Measurements from ENCODE around the gene ABL2.
"Not testable (repeated sequence)": the region's sequence is repeated elsewhere in the genome, so short reads cannot be mapped to it uniquely, and the experiment has no call there.

ABL2 gene

DNA sequence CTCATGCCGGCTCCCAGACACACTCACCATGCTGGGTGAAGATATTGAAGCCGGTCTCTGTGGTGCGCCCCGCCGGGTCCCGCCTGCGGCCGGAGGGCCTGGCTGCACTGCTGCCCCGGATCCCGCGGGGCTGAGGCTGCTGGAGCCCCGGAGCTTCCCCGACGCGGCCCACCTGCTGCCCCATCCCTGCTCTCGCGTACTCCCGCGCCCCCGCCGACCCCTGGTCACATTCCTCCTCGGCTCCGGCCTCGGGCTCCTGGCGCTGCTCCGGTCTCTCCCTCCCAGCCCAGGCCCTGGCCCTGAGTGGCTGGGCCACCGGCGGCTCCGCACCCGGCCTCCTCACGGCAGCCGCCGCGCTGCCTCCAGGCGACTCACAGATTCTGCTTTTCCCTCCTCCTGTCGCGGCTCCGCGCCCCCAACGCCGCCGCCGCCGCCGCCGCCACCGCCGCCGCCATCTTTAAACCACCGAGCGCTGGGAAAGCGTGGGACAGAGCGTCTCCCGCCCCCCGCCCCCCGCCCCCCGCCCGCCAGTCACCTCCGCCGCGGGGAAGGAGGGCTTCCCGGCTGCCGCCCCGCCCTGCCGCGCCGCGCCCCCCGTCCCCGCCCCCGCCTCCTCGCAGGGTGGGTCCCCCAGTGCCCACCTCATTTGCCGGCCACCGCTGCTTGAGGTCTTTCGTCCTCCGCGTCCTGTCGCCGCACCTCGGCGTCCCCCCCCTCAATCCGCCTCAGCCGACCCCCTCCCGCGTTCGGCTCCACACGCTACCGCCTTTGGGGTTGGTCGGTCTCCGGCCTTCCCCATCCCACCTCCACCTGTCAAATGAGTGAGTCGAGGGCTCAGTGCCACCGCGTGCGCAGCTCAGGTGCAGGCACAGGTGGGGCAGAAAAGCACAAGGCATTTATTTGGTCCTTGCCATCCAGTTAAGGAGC, at the start of gene ABL2:
ABL2 (minus strand) TSS at position 464 of the 927 bp plus-strand sequence; CDS start at position 184, 280 bp downstream.
- peak; percentile 63 for DNase-seq

DNA sequence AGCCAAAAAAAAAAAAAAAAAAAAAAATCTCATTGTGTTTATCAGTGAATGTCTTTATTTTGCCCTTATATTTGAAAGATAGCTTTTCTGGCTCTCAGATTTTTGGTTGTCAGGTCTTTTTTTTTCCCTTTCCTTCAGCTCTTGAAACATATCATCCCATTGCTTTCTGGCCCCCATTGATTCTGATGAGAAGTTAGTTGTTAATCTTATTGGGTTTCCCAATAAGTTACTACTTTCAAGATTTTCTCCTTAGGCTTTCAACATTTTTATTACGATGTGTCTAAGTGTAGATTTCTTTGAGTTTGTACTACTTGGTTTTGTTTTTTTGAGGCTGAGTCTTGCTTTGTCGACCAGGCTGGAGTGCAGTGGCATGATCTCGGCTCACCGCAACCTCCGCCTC, 49.4 kb upstream of the ABL2 start:
- DNase-seq, result no peak

DNA sequence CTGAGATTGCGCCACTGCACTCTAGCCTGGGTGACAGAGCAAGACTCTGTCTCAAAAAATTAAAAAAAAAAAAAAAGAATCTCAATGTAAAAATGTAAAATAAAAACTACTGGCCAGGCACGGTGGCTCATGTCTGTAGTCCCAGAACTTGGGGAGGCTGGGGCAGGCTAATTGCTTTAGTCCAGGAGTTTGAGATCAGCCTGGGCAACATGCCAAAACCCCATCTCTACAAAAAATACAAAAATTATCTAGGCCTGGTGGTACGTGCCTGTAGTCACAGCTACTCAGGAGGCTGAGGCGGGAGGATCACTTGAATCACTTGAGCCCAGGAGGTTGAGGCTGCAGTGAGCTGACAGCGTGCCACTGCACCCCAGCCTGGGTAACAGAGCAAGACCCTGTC, 44.9 kb upstream of the ABL2 start:
- not testable (repeated sequence) for DNase-seq

DNA sequence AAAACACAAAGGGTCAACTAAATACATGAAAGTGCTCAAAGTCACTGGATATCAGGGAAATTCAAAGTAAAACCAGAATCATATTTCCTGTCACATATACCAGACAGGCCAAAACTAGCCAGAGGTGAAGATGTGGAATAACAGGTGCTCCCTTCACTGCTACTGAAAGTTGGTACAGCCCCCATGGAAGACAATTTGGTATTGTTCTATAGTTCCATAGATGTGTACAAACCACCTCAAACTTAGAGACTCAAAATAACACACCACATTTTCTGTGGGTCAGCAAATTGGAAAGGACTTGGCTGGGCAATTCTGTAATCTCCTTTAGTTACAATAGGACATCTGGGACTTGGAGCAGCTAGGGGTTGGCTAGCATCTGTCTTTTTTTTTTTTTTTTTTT, 39.6 kb upstream of the ABL2 start:
- DNase-seq, result no peak

DNA sequence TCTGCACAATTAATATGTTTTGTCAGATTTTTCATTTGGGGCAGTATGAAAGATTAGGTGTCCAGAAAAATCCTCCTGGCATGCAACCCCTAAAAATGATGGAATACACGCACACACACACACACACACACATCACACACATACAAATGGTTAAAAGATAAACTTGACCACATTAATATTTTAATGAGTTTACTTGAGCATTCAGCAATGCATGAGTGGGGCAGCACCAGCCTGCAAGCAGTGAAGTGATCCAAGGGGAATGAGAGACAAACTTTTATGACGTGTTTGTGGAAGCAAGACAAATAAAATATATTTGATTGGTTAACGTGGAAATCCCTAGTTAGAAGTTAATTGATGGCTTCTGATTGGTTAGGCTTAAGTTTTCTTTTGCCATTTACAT, 35.0 kb upstream of the ABL2 start:
- DNase-seq, result no peak

DNA sequence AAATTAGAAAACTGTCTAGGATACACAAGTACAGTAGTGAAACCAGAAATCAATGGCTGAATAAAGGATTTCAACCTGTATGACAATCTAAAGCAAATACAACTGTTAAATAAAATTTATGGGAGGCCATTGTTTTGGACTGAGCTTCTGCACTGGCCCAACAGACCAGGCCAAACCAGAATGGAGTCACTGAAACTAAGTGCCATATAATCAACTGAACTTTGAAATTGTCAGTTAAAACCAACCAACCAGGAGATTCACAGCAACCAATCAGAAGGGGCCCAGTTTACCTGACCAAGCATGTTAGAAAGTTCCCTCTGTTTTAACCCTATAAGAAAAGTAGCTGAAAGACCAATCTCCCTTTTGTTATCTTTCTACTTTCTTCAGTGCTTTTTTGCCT, 33.6 kb upstream of the ABL2 start:
- no peak for DNase-seq

DNA sequence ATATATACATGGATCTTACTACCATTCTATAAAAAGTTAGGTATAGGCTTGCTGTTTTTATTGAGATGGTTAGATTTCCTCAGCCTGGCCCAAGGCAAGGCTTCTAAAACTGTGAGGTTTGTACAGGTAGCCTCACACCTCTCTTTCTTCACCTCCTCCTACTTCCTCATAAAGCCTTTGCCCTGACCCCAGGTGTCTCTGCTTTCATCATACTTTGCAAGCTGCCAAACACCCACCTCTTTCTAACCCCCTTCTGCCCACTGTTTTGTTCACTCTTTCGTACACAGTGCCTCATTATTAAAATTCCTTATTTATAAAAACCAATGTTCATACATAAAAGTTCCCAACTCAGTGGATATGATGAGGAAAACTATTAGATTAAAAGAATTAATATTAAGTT, 32.7 kb upstream of the ABL2 start:
- no peak for DNase-seq

DNA sequence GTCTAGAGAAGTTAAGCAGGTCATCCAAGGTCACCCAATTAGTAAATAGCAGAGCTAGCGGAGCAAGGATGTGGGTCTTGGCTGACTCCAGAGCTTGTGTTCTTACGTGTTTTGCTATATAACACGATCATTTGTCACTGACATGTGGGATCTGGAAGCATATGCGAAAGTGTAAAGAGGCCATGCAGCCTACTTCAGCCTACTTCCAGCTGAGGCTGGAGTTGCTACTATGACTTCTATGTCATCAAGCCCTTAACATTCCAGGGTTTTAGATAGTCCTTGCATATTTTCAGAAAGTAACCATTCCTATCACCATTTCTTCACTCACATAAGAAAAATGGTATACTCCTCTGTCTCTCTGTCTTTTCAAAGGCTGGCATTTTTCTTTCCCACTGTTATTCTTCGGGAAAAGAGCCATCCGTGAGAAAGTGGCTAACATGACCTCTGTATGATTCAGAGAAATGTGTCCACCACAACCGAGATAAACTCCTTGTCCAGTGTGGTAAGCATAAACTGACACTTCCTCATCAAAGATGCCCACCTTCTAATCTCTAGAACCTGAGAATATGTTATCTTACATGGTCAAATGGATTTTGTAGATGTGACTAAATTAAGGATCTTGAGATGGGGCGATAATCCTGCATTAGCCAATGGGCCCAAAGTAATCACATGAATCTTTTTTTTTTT, 24.0 kb upstream of the ABL2 start:
- no peak for DNase-seq

DNA sequence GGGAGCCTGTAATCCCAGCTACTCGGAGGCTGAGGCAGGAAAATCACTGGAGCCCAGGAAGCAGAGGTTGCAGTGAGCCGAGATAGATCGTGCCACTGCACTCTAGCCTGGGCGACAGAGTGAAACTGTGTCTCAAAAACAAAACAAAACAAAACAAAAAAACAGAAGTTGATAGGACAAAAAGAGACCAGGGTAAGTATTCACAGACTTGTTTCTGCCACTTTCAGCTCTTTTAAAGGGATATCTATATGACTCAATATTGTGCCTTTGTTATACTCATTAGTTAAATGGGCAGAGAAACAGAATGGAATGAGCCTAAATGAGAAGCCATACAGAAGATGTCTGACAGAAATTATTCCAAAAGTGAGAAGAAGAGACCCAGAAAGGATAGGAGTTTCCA, 23.1 kb upstream of the ABL2 start:
- DNase-seq, result no peak

DNA sequence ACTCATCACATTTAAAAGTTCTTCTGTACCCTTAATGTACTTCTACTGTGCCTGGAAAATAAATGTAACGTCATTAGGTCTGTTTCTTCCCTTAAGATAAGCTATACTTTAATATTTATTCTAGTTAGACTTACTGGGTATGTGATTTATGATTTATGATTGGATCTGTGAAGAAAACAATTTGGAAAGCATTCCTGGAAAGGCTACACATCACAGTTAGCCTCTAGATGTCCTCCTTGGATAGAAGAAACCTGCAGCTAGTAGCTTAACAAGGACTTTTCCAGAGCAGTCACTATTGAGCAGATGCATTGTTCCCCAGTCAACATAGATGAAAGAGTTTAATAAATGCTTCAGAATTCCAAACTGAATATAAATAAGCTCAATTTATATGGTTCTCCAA, 22.2 kb upstream of the ABL2 start:
- no peak for DNase-seq

DNA sequence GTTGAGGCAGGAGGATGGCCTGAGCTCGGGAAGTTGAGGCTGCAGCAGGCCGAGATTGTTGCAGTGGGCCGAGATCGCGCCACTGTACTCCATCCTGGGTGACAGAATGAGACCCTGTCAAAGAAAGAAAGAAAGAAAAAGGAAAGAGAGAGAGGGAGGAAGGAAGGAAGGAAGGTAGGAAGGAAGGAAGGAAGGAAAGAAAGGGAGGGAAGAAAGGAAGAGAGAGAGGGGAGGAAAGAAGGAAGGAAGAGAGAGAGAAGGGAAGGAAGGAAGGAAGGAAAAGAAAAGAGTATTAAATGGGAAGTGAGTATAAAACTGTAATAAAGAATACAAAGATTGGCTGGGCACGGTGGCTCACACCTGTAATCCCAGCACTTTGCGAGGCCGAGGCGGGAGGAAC, 18.4 kb upstream of the ABL2 start:
- no peak for DNase-seq

DNA sequence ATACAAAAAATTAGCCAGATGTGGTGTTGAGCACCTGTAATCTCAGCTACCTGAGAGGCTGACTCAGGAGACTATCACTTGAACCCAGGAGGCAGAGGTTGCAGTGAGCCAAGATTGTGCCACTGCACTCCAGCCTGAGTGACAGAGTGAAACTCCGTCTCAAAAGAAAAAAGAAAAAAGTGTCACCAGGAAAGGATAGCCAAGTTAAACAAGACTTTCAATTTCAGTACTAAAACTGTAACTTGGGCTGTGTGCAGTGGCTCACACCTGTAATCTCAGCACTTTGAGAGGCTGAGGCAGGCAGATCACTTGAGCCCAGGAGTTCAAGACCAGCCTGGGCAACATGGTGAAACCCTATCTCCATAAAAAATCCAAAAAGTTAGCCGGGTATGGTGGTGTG, 15.9 kb upstream of the ABL2 start:
- not testable (repeated sequence) for DNase-seq

DNA sequence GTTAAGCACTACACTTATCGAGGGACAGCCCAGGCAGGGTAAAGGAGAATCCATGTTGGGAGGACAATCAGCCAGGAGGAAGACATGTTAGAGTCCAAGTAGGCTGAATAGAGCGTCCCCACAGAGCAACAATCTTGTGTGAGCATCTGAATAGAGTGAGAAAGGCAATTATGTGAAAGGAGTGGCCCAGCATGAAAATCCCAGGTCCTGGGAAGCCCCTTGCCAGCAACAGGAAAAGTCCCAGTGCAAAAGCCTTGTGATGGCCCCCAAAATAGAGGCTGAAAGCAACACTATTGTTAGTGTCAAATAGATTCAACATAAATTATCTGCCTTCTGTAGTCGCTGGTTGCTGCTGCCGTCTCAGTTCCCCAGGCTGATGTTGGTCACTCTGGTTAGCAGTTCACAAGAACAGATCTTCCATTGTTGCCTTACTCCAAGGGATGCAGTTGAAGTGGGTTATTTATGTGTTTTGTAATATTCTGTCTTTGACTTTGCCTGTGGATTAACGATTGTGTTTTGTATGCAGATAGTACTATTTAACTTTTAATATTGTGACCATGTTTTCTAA, 12.1 kb upstream of the ABL2 start:
- DNase-seq, result no peak

DNA sequence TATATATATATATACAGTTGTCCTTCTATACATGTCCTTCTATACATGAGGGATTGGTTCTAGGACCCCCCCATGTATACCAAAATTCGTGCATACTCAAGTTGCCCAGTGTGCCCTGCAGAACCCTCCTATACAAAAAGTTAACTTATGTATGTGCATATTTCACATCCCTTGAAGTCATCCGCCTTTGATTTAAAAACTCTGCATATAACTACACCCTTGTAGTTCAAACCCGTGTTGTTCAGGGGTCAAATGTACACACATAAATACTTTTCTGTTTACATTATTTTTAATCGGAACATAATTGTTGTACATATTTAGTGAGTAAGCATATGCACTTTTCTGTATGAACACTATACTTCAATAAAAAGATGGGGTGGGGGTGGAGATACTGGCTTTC, 7.7 kb upstream of the ABL2 start:
- DNase-seq, result no peak

DNA sequence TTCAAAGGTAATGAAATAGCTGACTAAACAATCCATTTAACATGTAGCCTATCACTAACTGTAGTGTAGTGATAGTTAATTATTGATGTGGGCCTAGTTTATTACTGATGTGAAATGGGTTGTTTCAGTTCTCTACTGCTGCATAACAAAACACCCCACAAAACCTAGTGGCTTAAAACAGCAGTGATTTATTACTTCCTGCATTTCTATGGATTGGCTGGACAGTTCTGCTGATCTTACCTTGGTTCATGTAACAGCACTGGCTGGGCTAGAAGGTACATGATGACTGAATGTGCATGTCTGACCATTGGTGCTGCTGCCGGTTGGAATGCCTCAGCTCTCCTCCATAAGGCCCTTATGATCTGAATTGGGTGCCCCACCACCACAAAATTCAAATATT, 5.4 kb upstream of the ABL2 start:
- DNase-seq, result no peak

DNA sequence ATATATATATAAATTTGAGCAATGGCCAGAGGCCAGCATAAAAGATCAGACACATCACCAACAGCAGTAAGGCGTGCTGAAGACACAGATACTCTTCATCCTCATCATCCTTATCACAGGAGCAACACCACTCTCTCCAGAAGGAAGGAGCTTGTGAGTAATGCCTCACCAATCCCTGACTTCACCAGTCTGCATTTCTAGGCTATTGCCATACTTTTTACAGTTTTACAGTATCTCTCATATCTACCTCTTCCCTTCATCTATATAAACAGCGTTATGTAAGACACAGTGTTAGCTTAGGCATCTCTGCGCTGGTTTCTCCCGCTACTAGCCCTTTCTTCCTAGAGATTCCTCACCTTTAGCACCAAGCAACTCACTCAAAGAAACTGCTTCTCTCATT, 2.4 kb upstream of the ABL2 start:
- DNase-seq, result no peak

DNA sequence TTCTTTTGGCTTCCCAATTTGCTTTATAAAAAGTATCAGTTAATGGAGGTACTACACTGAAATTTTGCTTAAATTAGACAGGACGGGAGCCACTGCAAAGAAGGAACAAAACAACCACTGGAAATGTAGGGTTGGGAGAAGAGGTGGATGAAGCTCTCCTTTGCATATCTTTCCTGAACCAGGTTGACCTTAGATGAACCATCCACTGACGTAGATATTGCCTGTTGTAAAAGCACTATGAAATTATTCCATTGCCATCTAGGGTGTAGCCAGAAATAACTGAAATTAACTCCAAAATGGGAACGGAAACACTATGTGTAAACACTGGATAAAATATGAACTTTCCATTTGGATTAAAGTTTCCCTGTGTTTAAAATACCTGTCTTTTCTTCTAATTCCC, 1.2 kb upstream of the ABL2 start:
- DNase-seq, result no peak

DNA sequence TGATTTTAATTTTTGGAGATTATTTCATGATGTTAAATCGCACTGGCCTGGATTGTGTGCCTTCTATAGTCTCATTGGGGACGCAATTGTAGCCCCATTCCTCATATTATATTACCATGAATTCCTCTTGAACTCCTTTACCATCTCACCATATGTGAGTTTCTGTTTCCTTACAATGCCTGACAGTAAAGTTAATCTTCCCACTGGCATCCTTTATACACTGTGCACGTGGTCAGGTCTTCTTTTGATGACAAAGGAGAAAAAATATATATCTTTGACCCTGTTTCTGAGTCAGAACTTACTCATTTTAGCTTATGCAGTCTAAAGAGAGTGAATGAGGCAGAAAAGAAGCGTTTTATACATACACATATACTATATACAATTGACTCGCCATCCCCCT, 774 bp upstream of the ABL2 start:
- DNase-seq, result no peak

DNA sequence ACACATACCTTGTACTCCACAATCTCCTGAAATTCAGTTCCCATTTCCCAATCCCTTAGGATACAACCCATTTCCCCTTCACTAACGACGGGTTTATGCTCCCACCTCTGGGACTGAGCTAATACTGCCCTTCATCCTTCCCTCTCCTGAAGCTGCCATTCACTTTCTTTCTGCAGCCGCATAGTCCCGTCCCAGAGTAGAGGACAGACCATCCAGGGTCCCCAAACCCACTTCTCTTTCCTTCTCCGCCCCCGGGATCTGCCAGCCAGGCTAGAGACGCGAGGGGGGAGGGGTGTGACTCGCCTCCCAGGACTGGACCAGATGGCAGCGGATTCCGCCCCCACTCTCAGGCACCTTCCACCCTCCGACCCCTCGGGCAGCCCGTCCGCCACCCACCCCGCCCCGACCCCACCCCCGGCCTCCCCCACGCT, 679 bp downstream of the ABL2 start:
- DNase-seq, result peak; percentile 42

DNA sequence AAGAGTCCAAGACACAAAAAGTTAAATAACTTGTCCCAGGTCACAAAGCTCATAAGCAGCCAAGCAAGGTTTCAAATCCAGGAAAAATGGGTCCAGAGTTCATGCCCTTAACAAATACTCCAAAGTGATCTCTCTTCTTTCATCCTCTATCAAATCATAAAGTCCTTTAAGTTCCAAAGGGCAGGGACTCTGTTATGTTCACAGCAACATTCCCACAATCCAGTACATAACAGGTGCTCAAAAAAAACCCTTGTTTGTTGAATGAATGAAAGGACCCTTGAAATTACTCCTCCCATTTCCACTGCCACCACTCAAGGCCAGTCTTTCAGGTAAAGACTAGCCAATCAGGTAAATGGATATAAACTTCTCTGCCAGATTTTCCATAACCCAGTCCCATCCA, 2.7 kb downstream of the ABL2 start:
- DNase-seq, result no peak

DNA sequence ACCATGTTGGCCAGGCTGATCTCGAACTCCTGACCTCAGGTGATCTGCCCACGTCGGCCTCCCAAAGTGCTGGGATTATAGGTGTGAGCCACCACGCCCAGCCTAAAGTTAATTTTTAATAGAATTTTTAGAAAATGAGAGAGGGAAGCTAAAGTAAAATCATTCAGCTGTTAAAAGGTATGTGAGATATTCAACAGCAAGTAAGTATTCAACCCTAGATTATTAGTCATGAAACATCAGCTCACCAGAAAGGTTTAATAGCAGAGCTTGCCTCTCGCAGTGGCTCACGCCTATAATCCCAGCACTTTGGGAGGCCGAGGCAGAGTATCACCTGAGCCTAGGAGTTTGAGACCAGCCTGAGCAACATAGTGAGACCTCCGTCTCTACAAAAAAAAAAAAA, 5.0 kb downstream of the ABL2 start:
- DNase-seq, result not testable (repeated sequence)

DNA sequence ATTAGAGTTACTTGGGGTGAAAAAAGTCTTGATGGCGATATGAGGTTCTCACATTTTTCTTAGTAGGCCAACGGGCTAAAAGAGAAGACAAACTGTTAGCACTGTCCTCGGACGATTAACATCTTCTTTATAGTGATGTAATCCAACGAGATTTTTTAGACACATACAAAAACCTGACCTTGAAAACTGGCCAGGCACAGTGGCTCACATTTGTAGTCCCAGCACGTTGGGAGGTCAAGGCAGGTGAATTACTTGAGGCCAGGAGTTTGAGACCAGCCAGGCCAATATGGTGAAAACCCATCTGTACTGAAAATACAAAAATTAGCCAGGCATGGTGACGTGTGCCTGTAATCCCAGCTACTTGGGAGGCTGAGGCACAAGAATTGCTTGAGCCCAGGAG, 8.4 kb downstream of the ABL2 start:
- DNase-seq, result not testable (repeated sequence)

DNA sequence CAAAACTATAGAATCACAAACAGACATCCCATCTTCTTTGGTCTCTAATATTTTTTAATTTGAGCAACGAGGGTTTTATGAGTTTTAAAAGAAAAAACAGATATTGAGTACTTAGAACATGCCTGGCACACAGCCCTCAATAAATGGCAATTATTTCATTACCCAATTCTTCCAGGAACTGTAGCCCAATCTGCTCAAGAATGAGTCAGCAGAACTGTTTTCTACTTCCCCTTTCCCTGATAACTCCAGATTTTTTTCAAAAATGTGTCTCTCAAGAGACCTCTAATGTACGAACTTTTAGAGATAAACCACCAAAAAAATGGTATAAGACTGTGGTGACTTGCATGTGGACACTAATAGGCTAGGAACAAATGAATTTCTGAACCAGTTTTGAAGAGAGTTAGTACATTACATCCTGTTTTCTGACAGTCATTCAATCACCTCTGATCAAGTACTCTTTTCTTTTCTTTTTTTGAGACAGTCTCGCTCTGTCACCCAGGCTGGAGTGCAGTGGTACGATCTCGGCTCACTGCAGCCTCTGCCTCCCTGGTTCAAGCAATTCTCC, 11.5 kb downstream of the ABL2 start:
- no peak for DNase-seq

DNA sequence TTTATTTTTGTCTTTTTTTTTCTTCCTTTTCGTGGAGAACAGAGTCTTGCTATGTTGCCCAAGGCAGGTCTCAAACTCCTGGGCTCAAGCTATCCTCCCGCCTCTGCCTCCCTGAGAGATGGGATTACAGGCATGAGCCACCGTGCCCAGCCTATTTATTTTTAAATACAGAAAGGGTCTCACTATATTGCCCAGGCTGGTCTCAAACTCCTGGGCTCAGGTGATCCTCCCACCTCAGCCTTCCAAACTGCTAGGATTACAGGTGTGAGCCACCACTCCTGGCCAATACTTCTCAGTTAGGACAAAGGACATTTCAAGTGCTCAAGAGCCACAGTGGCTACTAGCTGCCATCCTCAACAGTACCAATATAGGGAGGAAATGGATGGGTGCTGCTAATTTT, 16.2 kb downstream of the ABL2 start:
- DNase-seq, result not testable (repeated sequence)
